H9 (cell line): ENCODE results near the gene PLAAT3. TPM values are rescaled to one million over a fixed set of nuclear protein-coding genes. Genes with fewer than 3 reads are reported as not detected.
"Not testable (repeated sequence)": the region's sequence is repeated elsewhere in the genome, so short reads cannot be mapped to it uniquely, and the experiment has no call there.

Source experiments
- DNase-seq: peaks from one replicate; pipeline ENCODE4 v3.0.0-alpha.2; 2017
- H2AFZ ChIP-seq: one replicate; pipeline ENCODE4 v1.6.1; 2013; ENCODE audit warnings: mild to moderate bottlenecking, low read length, control low read depth, moderate library complexity
- H2AK5ac ChIP-seq: 2 replicates; pipeline ENCODE4 v1.6.1; 2013; ENCODE audit warnings: low read length, control low read depth, mixed read lengths; ENCODE audit not compliant: insufficient read length
- H2BK120ac ChIP-seq: one replicate; pipeline ENCODE4 v1.6.1; 2013; ENCODE audit warnings: low read depth, mild to moderate bottlenecking, low read length, control low read depth, inconsistent platforms; ENCODE audit not compliant: poor library complexity, severe bottlenecking
- H2BK12ac ChIP-seq: 2 replicates; pipeline ENCODE4 v1.6.1; 2013; ENCODE audit warnings: low read length, control low read depth, mixed read lengths, low read depth; ENCODE audit not compliant: insufficient read length
- H2BK15ac ChIP-seq: 2 replicates; pipeline ENCODE4 v1.6.1; 2013; ENCODE audit warnings: low read depth, low read length, control low read depth
- H2BK20ac ChIP-seq: one replicate; pipeline ENCODE4 v1.6.1; 2013; ENCODE audit warnings: low read depth, mild to moderate bottlenecking, low read length, control low read depth, inconsistent platforms; ENCODE audit not compliant: poor library complexity, severe bottlenecking
- H2BK5ac ChIP-seq: 2 replicates; pipeline ENCODE4 v1.6.1; 2013; ENCODE audit warnings: low read length, control low read depth, mixed read lengths; ENCODE audit not compliant: insufficient read length
- H3K14ac ChIP-seq: 2 replicates; pipeline ENCODE4 v1.6.1; 2013; ENCODE audit warnings: low read length, control low read depth; ENCODE audit not compliant: insufficient read depth
- H3K18ac ChIP-seq: 2 replicates; pipeline ENCODE4 v1.6.1; 2013; ENCODE audit warnings: low read depth, mild to moderate bottlenecking, mixed read lengths, low read length, control low read depth; ENCODE audit not compliant: insufficient read length
- H3K23ac ChIP-seq: 2 replicates; pipeline ENCODE4 v1.6.1; 2013; ENCODE audit warnings: low read length, control low read depth, mixed read lengths, low read depth; ENCODE audit not compliant: insufficient read length
- H3K23me2 ChIP-seq: 2 replicates; pipeline ENCODE4 v1.6.1; 2013; ENCODE audit warnings: low read depth, mild to moderate bottlenecking, mixed read lengths, low read length, control low read depth; ENCODE audit not compliant: insufficient read length, poor library complexity, severe bottlenecking
- H3K27ac ChIP-seq: 2 replicates; pipeline ENCODE4 v1.5.1; 2013; ENCODE audit warnings: low read length, control low read depth, mixed read lengths, low read depth; ENCODE audit not compliant: insufficient read length
- H3K27me3 ChIP-seq: 2 replicates; pipeline ENCODE4 v1.6.1; 2013; ENCODE audit warnings: low read length, control low read depth, inconsistent platforms; ENCODE audit not compliant: insufficient read depth
- H3K4ac ChIP-seq: 2 replicates; pipeline ENCODE4 v1.6.1; 2013; ENCODE audit warnings: low read depth, mild to moderate bottlenecking, control low read depth, inconsistent platforms, low read length, moderate library complexity
- H3K4me1 ChIP-seq: 2 replicates; pipeline ENCODE4 v1.6.1; 2013; ENCODE audit warnings: low read length, control low read depth, inconsistent platforms; ENCODE audit not compliant: insufficient read depth
- H3K4me2 ChIP-seq: 2 replicates; pipeline ENCODE4 v1.6.1; 2013; ENCODE audit warnings: low read length, control low read depth, mixed read lengths; ENCODE audit not compliant: insufficient read length, insufficient read depth
- H3K56ac ChIP-seq: 2 replicates; pipeline ENCODE4 v1.6.1; 2013; ENCODE audit warnings: low read depth, mild to moderate bottlenecking, mixed read lengths, low read length, control low read depth; ENCODE audit not compliant: insufficient read length
- H3K79me1 ChIP-seq: 2 replicates; pipeline ENCODE4 v1.6.1; 2013; ENCODE audit warnings: low read depth, mild to moderate bottlenecking, moderate library complexity, low read length, control low read depth, inconsistent platforms; ENCODE audit not compliant: insufficient read depth, poor library complexity, severe bottlenecking
- H3K79me2 ChIP-seq: 2 replicates; pipeline ENCODE4 v1.6.1; 2013; ENCODE audit warnings: low read length, control low read depth, inconsistent platforms; ENCODE audit not compliant: insufficient read depth
- H3K9ac ChIP-seq: 2 replicates; pipeline ENCODE4 v1.6.1; 2013; ENCODE audit warnings: low read length, control low read depth, mixed read lengths; ENCODE audit not compliant: insufficient read length; ENCODE audit errors: extremely low read depth
- H3K9me3 ChIP-seq: one replicate; pipeline ENCODE4 v1.6.1; 2013; ENCODE audit warnings: low read depth, low read length, inconsistent platforms; ENCODE audit not compliant: control insufficient read depth
- H3T11ph ChIP-seq: one replicate; pipeline ENCODE4 v1.6.1; 2013; ENCODE audit warnings: mild to moderate bottlenecking, low read length, control low read depth, inconsistent platforms
- H4K20me1 ChIP-seq: one replicate; pipeline ENCODE4 v1.6.1; 2013; ENCODE audit not compliant: control insufficient read depth, insufficient read length, insufficient read depth
- H4K5ac ChIP-seq: 2 replicates; pipeline ENCODE4 v1.6.1; 2013; ENCODE audit warnings: low read depth, mild to moderate bottlenecking, mixed read lengths, low read length, control low read depth; ENCODE audit not compliant: insufficient read length
- H4K8ac ChIP-seq: replicated peaks from 2 replicates; pipeline ENCODE4 v1.6.1; 2013; ENCODE audit warnings: low read length, control low read depth, mixed read lengths, low read depth; ENCODE audit not compliant: insufficient read length
- H4K91ac ChIP-seq: 2 replicates; pipeline ENCODE4 v1.6.1; 2013; ENCODE audit warnings: low read depth, mild to moderate bottlenecking, moderate library complexity, mixed read lengths, low read length, control low read depth; ENCODE audit not compliant: insufficient read length
- H3K27ac Mint-ChIP-seq, 3 experiments: 2 replicates in 2 of 3; 3 replicates in 1 of 3; pipeline ENCODE4 v1.8.0; 2020 to 2021; ENCODE audit warnings: mixed read lengths in 3 of 3, mild to moderate bottlenecking in 1 of 3, moderate library complexity in 1 of 3
- H3K27me3 Mint-ChIP-seq: 2 replicates; pipeline ENCODE4 v1.8.0; 2021; ENCODE audit warnings: low read depth, mild to moderate bottlenecking, moderate library complexity, mixed read lengths
- H3K36me3 Mint-ChIP-seq, 3 experiments: 2 replicates in 2 of 3; 3 replicates in 1 of 3; pipeline ENCODE4 v1.8.0; 2020 to 2021; ENCODE audit warnings: low read depth in 3 of 3, mixed read lengths in 3 of 3; ENCODE audit not compliant: insufficient read depth in 1 of 3
- H3K4me1 Mint-ChIP-seq, 2 experiments: 2 replicates each; pipeline ENCODE4 v1.8.0; 2020; ENCODE audit warnings: mixed read lengths in 2 of 2
- H3K4me3 Mint-ChIP-seq, 2 experiments: 2 replicates in 1 of 2; 3 replicates in 1 of 2; pipeline ENCODE4 v1.8.0; 2020 to 2021; ENCODE audit warnings: mild to moderate bottlenecking in 2 of 2, mixed read lengths in 2 of 2, moderate library complexity in 1 of 2
- H3K9me3 Mint-ChIP-seq, 2 experiments: 2 replicates in 1 of 2; 3 replicates in 1 of 2; pipeline ENCODE4 v1.8.0; 2020; ENCODE audit warnings: mild to moderate bottlenecking in 2 of 2, mixed read lengths in 2 of 2, moderate library complexity in 1 of 2
- CTCF ChIP-seq: fragments of 200-600 bp; sonication (generic); conservative IDR thresholded peaks from 3 replicates; pipeline ENCODE4 v1.8.0; 2021; ENCODE audit warnings: antibody characterized with exemption, mild to moderate bottlenecking
- WGBS: extraction: QIAGEN DNeasy Blood & Tissue Kit; methylation state at CpG from one replicate; pipeline ENCODE4 v1.1.7; 2013; ENCODE audit warnings: missing lambda C conversion rate, low lambda C conversion rate, mixed read lengths; ENCODE audit not compliant: insufficient read length; ENCODE audit errors: extremely low coverage; 5-methylcytosine and 5-hydroxymethylcytosine counted together
- total RNA-seq: library from RNA; stranded (reverse); gene quantifications from 2 replicates; pipeline ENCODE4 v1.2.1, GENCODE V29; 2021

PLAAT3 gene
- total RNA-seq, 1 experiment from 2014 or later: 188 TPM

GRCh38 chr11:63532117-63532516 lies 82.1 kb downstream of the PLAAT3 start:
- Histone ChIP-seq H3K9ac (no peak overlapping the region), H3K27me3 (no peaks in the 10 kb centered on the region), H3K23me2 (no peaks in the 10 kb centered on the region), H3T11ph (no peak overlapping the region), H2BK5ac (no peak overlapping the region), H3K14ac (no peak overlapping the region), H3K56ac (no peak overlapping the region), H3K4me2 (no peak overlapping the region), H4K8ac (no peak overlapping the region), H2BK12ac (no peak overlapping the region), H2AFZ (no peak overlapping the region), H3K27ac (peak overlapping the region; percentile 94), H4K5ac (no peak overlapping the region), H4K20me1 (no peaks in the 10 kb centered on the region), H2BK15ac (no peak overlapping the region), H4K91ac (no peak overlapping the region), H3K79me1 (no peaks in the 10 kb centered on the region), H3K23ac (no peak overlapping the region), H2BK120ac (no peak overlapping the region), H3K9me3 (no peaks in the 10 kb centered on the region), H2AK5ac (no peak overlapping the region), H3K18ac (peak overlapping the region; percentile 27), H3K4ac (no peak overlapping the region), H3K4me1 (peaks cover 15% of the 10 kb centered on the region; the same call in 1 of the 2 replicates), H3K79me2 (no peaks in the 10 kb centered on the region), H2BK20ac (no peak overlapping the region)
- Mint-ChIP-seq H3K27ac (peak overlapping the region; percentile 46 to 99 (median 82); a peak in 6 of 7 replicates), H3K36me3 (peaks cover 0 to 6% (median 4%) of the 10 kb centered on the region in 3 experiments; a peak in 4 of 7 replicates), H3K27me3 (no peaks in the 10 kb centered on the region), H3K4me3 (peak overlapping the region; percentile 16 to 21; a peak in 2 of 5 replicates), H3K4me1 (peaks cover 67 to 69% of the 10 kb centered on the region in 2 experiments), H3K9me3 (peaks cover 10 to 11% of the 10 kb centered on the region in 2 experiments)
- no peak for TF ChIP-seq CTCF
- no peak for DNase-seq
- no CpG with 5 or more reads among the region's 2 CpGs for WGBS

GRCh38 chr11:63531074-63531792 lies 83.0 kb downstream of the PLAAT3 start:
- H3K79me1 ChIP-seq, H3K27me3 Mint-ChIP-seq, H2AFZ ChIP-seq, H3K36me3 Mint-ChIP-seq, H4K8ac ChIP-seq, H4K5ac ChIP-seq, H2BK15ac ChIP-seq, H2BK20ac ChIP-seq, H3K27me3 ChIP-seq, H2BK5ac ChIP-seq, H3K9ac ChIP-seq, H3K4ac ChIP-seq, H3K23me2 ChIP-seq, H3K56ac ChIP-seq, H4K91ac ChIP-seq, H3K79me2 ChIP-seq, H3K9me3 ChIP-seq, H2BK120ac ChIP-seq, H3K23ac ChIP-seq, H3T11ph ChIP-seq, H3K4me2 ChIP-seq, H4K20me1 ChIP-seq: not testable (repeated sequence)
- peak overlapping the region; percentile 79 for H2AK5ac ChIP-seq
- peak overlapping the region; percentile 83 for H2BK12ac ChIP-seq
- H3K27ac Mint-ChIP-seq: peak overlapping the region; percentile 96 to 99 (median 96)
- H3K18ac ChIP-seq: peak overlapping the region; percentile 90
- H3K4me3 Mint-ChIP-seq: peak overlapping the region; percentile 24 to 56; a peak in 4 of 5 replicates
- no CpG with 5 or more reads among the region's 6 CpGs for WGBS
- peak overlapping the region; percentile 41; the same call in 1 of the 2 replicates for H3K14ac ChIP-seq
- peaks cover 60 to 64% of the 10 kb centered on the region in 2 experiments for H3K4me1 Mint-ChIP-seq
- DNase-seq: peak; percentile 88
- peak overlapping the region; percentile 94 for H3K27ac ChIP-seq
- H3K9me3 Mint-ChIP-seq: peaks cover 13% of the 10 kb centered on the region in 2 experiments
- H3K4me1 ChIP-seq: peaks cover 15% of the 10 kb centered on the region; the same call in 1 of the 2 replicates
